Adrenal gland (tissue), 5 donors: Measurements from ENCODE around the gene FAM72B.
"Not testable (repeated sequence)": the region's sequence is repeated elsewhere in the genome, so short reads cannot be mapped to it uniquely, and the experiment has no call there.

Experiments used
- POLR2A ChIP-seq, 2 donors: fragments of 450-650 bp; IDR thresholded peaks; one replicate each; pipeline ENCODE4 v1.6.1; 2017; ENCODE audit warnings: antibody characterized with exemption in 2 of 2, mild to moderate bottlenecking in 2 of 2, moderate library complexity in 1 of 2
- TF ChIP-seq, protein P1 (sequence below), 6 experiments: fragments of 450-650 bp in 4 of 6; fragments of 200-600 bp in 2 of 6; sonication (generic) in 1 of 6; IDR thresholded peaks; 1 replicate in 5 of 6; 2 replicates in 1 of 6; pipeline versions ENCODE4 v1.5.1 to v1.8.0; 2016 to 2021; ENCODE audit warnings: antibody characterized with exemption in 6 of 6, mild to moderate bottlenecking in 2 of 6, moderate library complexity in 1 of 6
- donor health status: DM: no; HTN: no; CAD: no.

DNA sequence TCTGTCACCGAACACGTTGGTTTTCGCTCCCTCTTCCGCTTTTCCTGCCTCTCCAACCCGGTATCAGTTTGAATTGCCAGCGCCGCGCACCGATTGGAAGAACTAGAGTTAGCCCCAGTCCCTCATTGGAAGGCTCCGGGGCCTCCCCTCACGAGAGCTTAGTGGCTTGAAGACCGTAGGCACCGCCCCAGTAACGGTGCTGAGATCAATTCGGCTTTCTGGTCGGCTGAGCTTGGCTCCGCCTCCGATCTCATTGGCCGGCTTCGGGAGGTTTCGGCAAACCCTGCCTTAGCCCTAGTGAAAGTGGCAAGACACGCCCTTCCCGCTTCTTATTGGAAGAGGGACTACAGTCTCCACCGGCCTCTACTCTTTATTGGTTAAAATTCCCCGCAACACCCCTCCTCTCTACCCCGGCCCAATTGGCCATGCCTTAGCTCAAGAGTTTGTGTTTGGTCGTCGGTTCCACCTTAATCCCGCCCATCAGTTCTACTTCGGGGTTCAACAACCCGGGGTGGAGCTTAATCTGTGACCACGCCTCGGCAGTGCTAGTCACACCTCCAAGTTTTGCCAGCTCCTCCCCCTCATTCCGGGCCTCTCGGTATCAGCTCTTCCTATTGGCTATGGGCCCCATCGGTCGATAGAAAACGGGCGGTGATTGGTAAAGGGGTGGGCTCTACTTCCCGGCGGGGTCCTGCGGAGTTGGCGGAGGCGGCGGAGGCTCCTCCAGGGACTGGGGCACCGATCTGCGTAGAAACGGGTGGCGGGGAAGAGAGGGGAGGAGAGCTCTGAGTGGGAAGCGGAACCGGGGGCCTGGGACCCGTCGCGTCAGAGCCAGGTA is at the start of gene FAM72B, which contains the start of gene SRGAP2C:
- TF ChIP-seq, protein P1, sequence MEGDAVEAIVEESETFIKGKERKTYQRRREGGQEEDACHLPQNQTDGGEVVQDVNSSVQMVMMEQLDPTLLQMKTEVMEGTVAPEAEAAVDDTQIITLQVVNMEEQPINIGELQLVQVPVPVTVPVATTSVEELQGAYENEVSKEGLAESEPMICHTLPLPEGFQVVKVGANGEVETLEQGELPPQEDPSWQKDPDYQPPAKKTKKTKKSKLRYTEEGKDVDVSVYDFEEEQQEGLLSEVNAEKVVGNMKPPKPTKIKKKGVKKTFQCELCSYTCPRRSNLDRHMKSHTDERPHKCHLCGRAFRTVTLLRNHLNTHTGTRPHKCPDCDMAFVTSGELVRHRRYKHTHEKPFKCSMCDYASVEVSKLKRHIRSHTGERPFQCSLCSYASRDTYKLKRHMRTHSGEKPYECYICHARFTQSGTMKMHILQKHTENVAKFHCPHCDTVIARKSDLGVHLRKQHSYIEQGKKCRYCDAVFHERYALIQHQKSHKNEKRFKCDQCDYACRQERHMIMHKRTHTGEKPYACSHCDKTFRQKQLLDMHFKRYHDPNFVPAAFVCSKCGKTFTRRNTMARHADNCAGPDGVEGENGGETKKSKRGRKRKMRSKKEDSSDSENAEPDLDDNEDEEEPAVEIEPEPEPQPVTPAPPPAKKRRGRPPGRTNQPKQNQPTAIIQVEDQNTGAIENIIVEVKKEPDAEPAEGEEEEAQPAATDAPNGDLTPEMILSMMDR (IDR thresholded peaks at IDR 0.05) = not testable (repeated sequence)
- TF ChIP-seq POLR2A (IDR thresholded peaks at IDR 0.05) = peak; percentile 71 to 82
